Measurements from ENCODE around the gene NHP2.

GRCh38 chr5:178162481-178162880 is 8.8 kb upstream of the NHP2 start:
- TF ChIP-seq CTCF (conservative IDR thresholded peaks at IDR 0.05 in 1 of 2, IDR thresholded peaks at IDR 0.05 in 1 of 2; ENCODE audit: extremely low read depth in 1 of 2, insufficient read depth in 1 of 2, low read depth in 1 of 2, low read length in 2 of 2) (no peak), EZH2 (IDR thresholded peaks at IDR 0.05; ENCODE audit: borderline replicate concordance, low read length) (no peak)

All from mammary epithelial cell (primary cell).